BLaER1 (cell line): ENCODE measurements around the gene WBP1.
A peak's percentile ranks its signal among the peaks of the same experiment; 100 is the strongest.
"Not testable (repeated sequence)": the region's sequence is repeated elsewhere in the genome, so short reads cannot be mapped to it uniquely, and the experiment has no call there.

Experiments
- H3K27ac ChIP-seq: shearing (Covaris generic); formaldehyde crosslinking; 2 replicates; pipeline ENCODE4 v1.8.1; 2022
- H3K27me3 ChIP-seq: shearing (Covaris generic); formaldehyde crosslinking; 2 replicates; pipeline ENCODE4 v1.8.1; 2022
- H3K36me3 ChIP-seq: shearing (Covaris generic); formaldehyde crosslinking; 2 replicates; pipeline ENCODE4 v1.8.1; 2022
- H3K4me1 ChIP-seq: shearing (Covaris generic); formaldehyde crosslinking; 2 replicates; pipeline ENCODE4 v1.8.1; 2022
- H3K4me2 ChIP-seq: shearing (Covaris generic); formaldehyde crosslinking; 2 replicates; pipeline ENCODE4 v1.8.1; 2022
- H3K4me3 ChIP-seq: shearing (Covaris generic); formaldehyde crosslinking; 2 replicates; pipeline ENCODE4 v1.8.1; 2022
- H3K9ac ChIP-seq: shearing (Covaris generic); formaldehyde crosslinking; 2 replicates; pipeline ENCODE4 v1.8.1; 2022
- H3K9me3 ChIP-seq: shearing (Covaris generic); formaldehyde crosslinking; 2 replicates; pipeline ENCODE4 v1.8.1; 2022
- H4K20me1 ChIP-seq: shearing (Covaris generic); formaldehyde crosslinking; 2 replicates; pipeline ENCODE4 v1.8.1; 2022
- Cebpa-rat ChIP-seq: shearing (Covaris generic); IDR thresholded peaks from 2 replicates; pipeline ENCODE4 v1.8.1; 2022

The WBP1 gene

GRCh38 chr2:74481431-74481830 lies 23.2 kb downstream of the WBP1 start:
- Histone ChIP-seq H3K4me3 (peak overlapping the region; percentile 85), H3K36me3 (peaks cover 53% of the 10 kb centered on the region), H3K27ac (peak overlapping the region; percentile 86), H4K20me1 (peaks cover 18% of the 10 kb centered on the region), H3K9ac (peak overlapping the region; percentile 83), H3K4me1 (peaks cover 40% of the 10 kb centered on the region), H3K4me2 (peak overlapping the region; percentile 100), H3K27me3 (no peaks in the 10 kb centered on the region), H3K9me3 (no peaks in the 10 kb centered on the region)
- no peak for TF ChIP-seq Cebpa-rat

- no peaks in the 10 kb centered on the region for H3K27me3 ChIP-seq
- peak overlapping the region; percentile 100 for H3K4me2 ChIP-seq
- peak overlapping the region; percentile 86 for H3K27ac ChIP-seq
- peak overlapping the region; percentile 83 for H3K9ac ChIP-seq
- peaks cover 40% of the 10 kb centered on the region for H3K4me1 ChIP-seq
- peak overlapping the region; percentile 85 for H3K4me3 ChIP-seq
- no peak for TF ChIP-seq Cebpa-rat
- H3K36me3 ChIP-seq = peaks cover 53% of the 10 kb centered on the region
- H3K9me3 ChIP-seq = no peaks in the 10 kb centered on the region
- H4K20me1 ChIP-seq = peaks cover 18% of the 10 kb centered on the region
Observed at GRCh38 chr2:74481961-74482800, 23.9 kb downstream of the WBP1 start.

- H4K20me1 ChIP-seq = peaks cover 18% of the 10 kb centered on the region
- peak within 1 kb of the TSS; percentile 83 for H3K9ac ChIP-seq
- peaks cover 40% of the 10 kb centered on the region for H3K4me1 ChIP-seq
- peaks cover 55% of the 10 kb centered on the region for H3K36me3 ChIP-seq
- peak within 1 kb of the TSS; percentile 85 for H3K4me3 ChIP-seq
- H3K27ac ChIP-seq = peak within 1 kb of the TSS; percentile 86
- no peak for TF ChIP-seq Cebpa-rat
- H3K9me3 ChIP-seq = no peaks in the 10 kb centered on the region
- H3K4me2 ChIP-seq = peak within 1 kb of the TSS; percentile 100
- no peaks in the 10 kb centered on the region for H3K27me3 ChIP-seq
Observed at GRCh38 chr2:74482801-74483674, 24.8 kb downstream of the WBP1 start, which contains the start of the genes CCDC142 and TTC31. TSS of gene CCDC142 (minus strand) at chr2:74482998. CDS start at chr2:74482837, 161 bp downstream. TSS of gene TTC31 (plus strand) at chr2:74483081. CDS start at chr2:74483096, 15 bp downstream.

GRCh38 chr2:74483675-74484164 lies 25.5 kb downstream of the WBP1 start:
- H3K9ac ChIP-seq = peak overlapping the region; percentile 83
- H3K4me1 ChIP-seq = peaks cover 40% of the 10 kb centered on the region
- not testable (repeated sequence) for H3K27me3 ChIP-seq, H3K9me3 ChIP-seq
- H4K20me1 ChIP-seq = peaks cover 18% of the 10 kb centered on the region
- H3K27ac ChIP-seq = 0 out of 2 replicates have a peak overlapping the region, but pooled peaks have one; percentile 86
- peak overlapping the region; percentile 85 for H3K4me3 ChIP-seq
- H3K36me3 ChIP-seq = peaks cover 58% of the 10 kb centered on the region
- H3K4me2 ChIP-seq = peak overlapping the region; percentile 85

GRCh38 chr2:74486141-74486540 lies 27.9 kb downstream of the WBP1 start:
- peaks cover 23% of the 10 kb centered on the region for H3K4me1 ChIP-seq
- no peak overlapping the region for H3K4me2 ChIP-seq
- H3K9me3 ChIP-seq = no peaks in the 10 kb centered on the region
- TF ChIP-seq Cebpa-rat = no peak
- H3K27ac ChIP-seq = no peak overlapping the region
- H3K4me3 ChIP-seq = no peak overlapping the region
- H3K36me3 ChIP-seq = peaks cover 59% of the 10 kb centered on the region
- H3K9ac ChIP-seq = no peak overlapping the region
- no peaks in the 10 kb centered on the region for H3K27me3 ChIP-seq
- H4K20me1 ChIP-seq = peaks cover 11% of the 10 kb centered on the region

GRCh38 chr2:74488643-74489481 lies 30.6 kb downstream of the WBP1 start:
- no peaks in the 10 kb centered on the region for H3K9me3 ChIP-seq
- H3K36me3 ChIP-seq = peaks cover 86% of the 10 kb centered on the region
- H3K4me1 ChIP-seq = peaks cover 8% of the 10 kb centered on the region
- no peak overlapping the region for H3K27ac ChIP-seq
- no peaks in the 10 kb centered on the region for H4K20me1 ChIP-seq
- H3K27me3 ChIP-seq = no peaks in the 10 kb centered on the region
- H3K9ac ChIP-seq = no peak overlapping the region
- no peak overlapping the region for H3K4me3 ChIP-seq
- no peak for TF ChIP-seq Cebpa-rat
- no peak overlapping the region for H3K4me2 ChIP-seq

GRCh38 chr2:74489906-74490305 lies 31.7 kb downstream of the WBP1 start:
- H3K27me3 ChIP-seq = no peaks in the 10 kb centered on the region
- no peak for TF ChIP-seq Cebpa-rat
- H3K4me2 ChIP-seq = no peak overlapping the region
- no peaks in the 10 kb centered on the region for H4K20me1 ChIP-seq
- no peaks in the 10 kb centered on the region for H3K9me3 ChIP-seq
- H3K27ac ChIP-seq = no peak overlapping the region
- no peaks in the 10 kb centered on the region for H3K4me1 ChIP-seq
- H3K4me3 ChIP-seq = no peak overlapping the region
- peaks cover 95% of the 10 kb centered on the region for H3K36me3 ChIP-seq
- H3K9ac ChIP-seq = no peak overlapping the region

GRCh38 chr2:74491648-74492544 lies 33.7 kb downstream of the WBP1 start:
- no peak overlapping the region for H3K9ac ChIP-seq
- no peaks in the 10 kb centered on the region for H3K9me3 ChIP-seq
- H3K4me1 ChIP-seq = no peaks in the 10 kb centered on the region
- peaks cover 8% of the 10 kb centered on the region; the same call in 1 of the 2 replicates for H4K20me1 ChIP-seq
- peaks cover 88% of the 10 kb centered on the region for H3K36me3 ChIP-seq
- H3K4me2 ChIP-seq = no peak overlapping the region
- H3K27ac ChIP-seq = no peak overlapping the region
- peaks cover 14% of the 10 kb centered on the region for H3K27me3 ChIP-seq
- no peak overlapping the region for H3K4me3 ChIP-seq
- TF ChIP-seq Cebpa-rat = no peak
